CD14-positive monocyte (primary cell): ENCODE results near the gene TRABD2A. TPM values are rescaled to one million over a fixed set of nuclear protein-coding genes. Genes with fewer than 3 reads are reported as not detected.
A peak's percentile ranks its signal among the peaks of the same experiment; 100 is the strongest.

Experiments
- DNase-seq, 3 donors: peaks; one replicate each; pipeline ENCODE4 v3.0.0-alpha.2; 2011 to 2022
- H2AFZ ChIP-seq: 2 replicates; pipeline ENCODE4 v1.6.0; 2012; ENCODE audit warnings: mild to moderate bottlenecking, low read depth, low read length, inconsistent platforms; ENCODE audit not compliant: insufficient read depth, poor library complexity, severe bottlenecking
- H3K27ac ChIP-seq, 2 donors: 1 replicate in 1 of 2; 2 replicates in 1 of 2; pipeline ENCODE4 v1.5.1; 2012 to 2013; ENCODE audit warnings: low read length in 2 of 2, control low read depth in 1 of 2, inconsistent platforms in 1 of 2, low read depth in 1 of 2, mild to moderate bottlenecking in 1 of 2
- H3K27me3 ChIP-seq, 2 donors: one replicate each; pipeline versions ENCODE4 v1.6.0 to v1.6.1; 2011 to 2013; ENCODE audit warnings: low read length in 2 of 2; ENCODE audit not compliant: control insufficient read depth in 2 of 2, insufficient read depth in 2 of 2
- H3K36me3 ChIP-seq, 2 donors: replicated peaks in 1 of 2; 1 replicate in 1 of 2; 2 replicates in 1 of 2; pipeline versions ENCODE4 v1.5.1 to v1.6.1; 2012 to 2013; ENCODE audit warnings: low read length in 2 of 2, control low read depth in 1 of 2, inconsistent platforms in 1 of 2, mild to moderate bottlenecking in 1 of 2; ENCODE audit not compliant: insufficient read depth in 2 of 2, control insufficient read depth in 1 of 2
- H3K4me1 ChIP-seq, 2 donors: 1 replicate in 1 of 2; 2 replicates in 1 of 2; pipeline versions ENCODE4 v1.5.1 to v1.6.1; 2012 to 2013; ENCODE audit warnings: low read length in 2 of 2, control low read depth in 1 of 2, inconsistent platforms in 1 of 2, mild to moderate bottlenecking in 1 of 2, moderate library complexity in 1 of 2; ENCODE audit not compliant: insufficient read depth in 2 of 2, control insufficient read depth in 1 of 2
- H3K4me2 ChIP-seq: replicated peaks from 2 replicates; pipeline ENCODE3; 2012; ENCODE audit warnings: low read length, moderate library complexity, mild to moderate bottlenecking; ENCODE audit not compliant: poor library complexity, severe bottlenecking; ENCODE audit errors: extremely low read depth
- H3K4me3 ChIP-seq, 3 experiments: fragments of 200-600 bp in 1 of 3; sonication (generic) in 1 of 3; replicated peaks in 1 of 3; 1 replicate in 2 of 3; 2 replicates in 1 of 3; pipeline ENCODE4 v1.5.1; 2011 to 2013; ENCODE audit warnings: low read length in 3 of 3, mild to moderate bottlenecking in 3 of 3, control low read depth in 2 of 3, low read depth in 2 of 3, inconsistent platforms in 1 of 3, moderate library complexity in 1 of 3
- H3K79me2 ChIP-seq: 2 replicates; pipeline ENCODE4 v1.6.0; 2012; ENCODE audit warnings: mild to moderate bottlenecking, control low read depth, inconsistent platforms, low read length, moderate library complexity; ENCODE audit not compliant: insufficient read depth
- H3K9ac ChIP-seq: 2 replicates; pipeline ENCODE4 v1.6.0; 2017; ENCODE audit warnings: low read length, mild to moderate bottlenecking; ENCODE audit not compliant: insufficient read depth, poor library complexity, severe bottlenecking
- H3K9me3 ChIP-seq, 2 donors: replicated peaks in 1 of 2; 1 replicate in 1 of 2; 2 replicates in 1 of 2; pipeline versions ENCODE4 v1.5.1 to v1.6.1; 2012 to 2013; ENCODE audit warnings: low read length in 2 of 2, control low read depth in 1 of 2; ENCODE audit not compliant: control insufficient read depth in 1 of 2, insufficient read depth in 1 of 2
- H4K20me1 ChIP-seq: 2 replicates; pipeline ENCODE4 v1.6.0; 2012; ENCODE audit warnings: mild to moderate bottlenecking, low read length, control low read depth, moderate library complexity; ENCODE audit not compliant: insufficient read depth
- H3K27ac Mint-ChIP-seq, 7 donors: one replicate each; pipeline ENCODE4 v1.8.0; 2020; ENCODE audit warnings: mild to moderate bottlenecking in 7 of 7, mixed read lengths in 7 of 7, moderate library complexity in 6 of 7, inconsistent platforms in 2 of 7
- H3K27me3 Mint-ChIP-seq, 3 donors: one replicate each; pipeline ENCODE4 v1.8.0; 2021 to 2022; ENCODE audit warnings: low read depth in 3 of 3, mild to moderate bottlenecking in 3 of 3, mixed read lengths in 3 of 3, moderate library complexity in 3 of 3, inconsistent platforms in 1 of 3
- H3K36me3 Mint-ChIP-seq, 2 donors: one replicate each; pipeline ENCODE4 v1.8.0; 2020; ENCODE audit warnings: mixed read lengths in 2 of 2, inconsistent platforms in 1 of 2, mild to moderate bottlenecking in 1 of 2
- H3K4me1 Mint-ChIP-seq: one replicate; pipeline ENCODE4 v1.8.0; 2020; ENCODE audit warnings: mild to moderate bottlenecking, mixed read lengths
- H3K4me3 Mint-ChIP-seq, 2 donors: one replicate each; pipeline ENCODE4 v1.8.0; 2020; ENCODE audit warnings: mild to moderate bottlenecking in 2 of 2, mixed read lengths in 2 of 2, moderate library complexity in 1 of 2
- H3K9me3 Mint-ChIP-seq, 7 donors: one replicate each; pipeline ENCODE4 v1.8.0; 2020 to 2022; ENCODE audit warnings: mixed read lengths in 7 of 7, mild to moderate bottlenecking in 6 of 7, moderate library complexity in 6 of 7, inconsistent platforms in 2 of 7
- CTCF ChIP-seq: fragments of 200-600 bp; IDR thresholded peaks from one replicate; pipeline ENCODE4 v1.8.0; 2022; ENCODE audit warnings: antibody characterized with exemption, mild to moderate bottlenecking
- WGBS: methylation state at CpG from one replicate; pipeline ENCODE4 v1.1.5; 2013; ENCODE audit warnings: missing lambda C conversion rate; ENCODE audit not compliant: insufficient coverage; 5-methylcytosine and 5-hydroxymethylcytosine counted together
- intact Hi-C, 2 donors: fragments of 100-400 bp; cut with micrococcal nuclease; formaldehyde crosslinking; loops; one replicate each; pipeline versions ENCODE4 v1.15.0 to v1.15.1; 2023
- polyA plus RNA-seq, 3 donors: library from polyadenylated mRNA; depleted of rRNA in 1 of 3; unstranded in 2 of 3; stranded (reverse) in 1 of 3; fragments of 300-500 nt in 2 of 3; fragments of >200 nt in 1 of 3; fragmentation: Illumina TruSeq in 2 of 3; gene quantifications; 1 replicate in 2 of 3; 2 replicates in 1 of 3; pipeline ENCODE4 v1.2.3, GENCODE V29; 2012 to 2021

Gene TRABD2A
- polyA plus RNA-seq, 3 donors, result 0.53 to 0.95 (median 0.79) TPM

- H3K36me3 Mint-ChIP-seq, result peaks cover 3 to 5% of the 10 kb centered on the region in 2 donors
- peaks cover 51% of the 10 kb centered on the region for H3K4me1 Mint-ChIP-seq
- peaks cover 13 to 18% of the 10 kb centered on the region in 2 donors for H3K27me3 ChIP-seq
- peaks cover 25 to 27% (median 27%) of the 10 kb centered on the region in 3 donors for H3K27me3 Mint-ChIP-seq
- H3K27ac Mint-ChIP-seq, result peak overlapping the region in 1 of 7 donors; percentile 64
- peaks cover 45 to 54% of the 10 kb centered on the region in 2 donors for H3K4me1 ChIP-seq
- no peaks in the 10 kb centered on the region for H3K36me3 ChIP-seq
- DNase-seq, result no peak
- no peak overlapping the region for H3K4me2 ChIP-seq
- intact Hi-C loops, result no loop called here
- no CpG with 5 or more reads among the region's 2 CpGs for WGBS
- H3K4me3 Mint-ChIP-seq, result no peak overlapping the region
- no peak overlapping the region for H2AFZ ChIP-seq
- H4K20me1 ChIP-seq, result no peaks in the 10 kb centered on the region
- no peaks in the 10 kb centered on the region for H3K79me2 ChIP-seq
- H3K9me3 ChIP-seq, result no peaks in the 10 kb centered on the region
- no peak overlapping the region for H3K9ac ChIP-seq
- no peak overlapping the region for H3K27ac ChIP-seq
- no peak overlapping the region for H3K4me3 ChIP-seq
- TF ChIP-seq CTCF, result no peak
- H3K9me3 Mint-ChIP-seq, result peaks cover 0 to 12% (median 6%) of the 10 kb centered on the region in 7 donors
These were observed 4.2 kb upstream of the TRABD2A start for GRCh38 chr2:84885111-84885510.

GRCh38 chr2:84884449-84884848 lies 3.6 kb upstream of the TRABD2A start:
- H3K4me1 Mint-ChIP-seq, result peaks cover 54% of the 10 kb centered on the region
- H3K27me3 ChIP-seq, result peaks cover 15 to 23% of the 10 kb centered on the region in 2 donors
- H3K9me3 Mint-ChIP-seq, result peaks cover 0 to 12% (median 6%) of the 10 kb centered on the region in 7 donors
- peaks cover 31 to 34% (median 34%) of the 10 kb centered on the region in 3 donors for H3K27me3 Mint-ChIP-seq
- no peaks in the 10 kb centered on the region for H3K36me3 ChIP-seq
- intact Hi-C loops, result loop anchor here in 1 of 2 donors (5.0 kb wide), 2 partner anchors 43 to 392 kb away; no protein-coding TSS in a partner anchor
- no peaks in the 10 kb centered on the region for H4K20me1 ChIP-seq
- no peak overlapping the region for H3K27ac Mint-ChIP-seq
- no peak for DNase-seq
- peaks cover 5 to 8% of the 10 kb centered on the region in 2 donors for H3K36me3 Mint-ChIP-seq
- H2AFZ ChIP-seq, result no peak overlapping the region
- H3K4me3 ChIP-seq, result no peak overlapping the region
- H3K9ac ChIP-seq, result no peak overlapping the region
- H3K4me1 ChIP-seq, result peaks cover 48 to 53% of the 10 kb centered on the region in 2 donors
- no peak overlapping the region for H3K4me3 Mint-ChIP-seq
- no peak overlapping the region for H3K27ac ChIP-seq
- no peak overlapping the region for H3K4me2 ChIP-seq
- no peak for TF ChIP-seq CTCF
- no peaks in the 10 kb centered on the region for H3K9me3 ChIP-seq
- no peaks in the 10 kb centered on the region for H3K79me2 ChIP-seq
